GM19240 (cell line): ENCODE data around the gene C4orf54.

Experiments used
- DNase-seq: peaks from one replicate; pipeline ENCODE4 v3.0.0; 2011; ENCODE audit warnings: low spot score; ENCODE audit not compliant: insufficient read length

C4orf54 gene

DNA sequence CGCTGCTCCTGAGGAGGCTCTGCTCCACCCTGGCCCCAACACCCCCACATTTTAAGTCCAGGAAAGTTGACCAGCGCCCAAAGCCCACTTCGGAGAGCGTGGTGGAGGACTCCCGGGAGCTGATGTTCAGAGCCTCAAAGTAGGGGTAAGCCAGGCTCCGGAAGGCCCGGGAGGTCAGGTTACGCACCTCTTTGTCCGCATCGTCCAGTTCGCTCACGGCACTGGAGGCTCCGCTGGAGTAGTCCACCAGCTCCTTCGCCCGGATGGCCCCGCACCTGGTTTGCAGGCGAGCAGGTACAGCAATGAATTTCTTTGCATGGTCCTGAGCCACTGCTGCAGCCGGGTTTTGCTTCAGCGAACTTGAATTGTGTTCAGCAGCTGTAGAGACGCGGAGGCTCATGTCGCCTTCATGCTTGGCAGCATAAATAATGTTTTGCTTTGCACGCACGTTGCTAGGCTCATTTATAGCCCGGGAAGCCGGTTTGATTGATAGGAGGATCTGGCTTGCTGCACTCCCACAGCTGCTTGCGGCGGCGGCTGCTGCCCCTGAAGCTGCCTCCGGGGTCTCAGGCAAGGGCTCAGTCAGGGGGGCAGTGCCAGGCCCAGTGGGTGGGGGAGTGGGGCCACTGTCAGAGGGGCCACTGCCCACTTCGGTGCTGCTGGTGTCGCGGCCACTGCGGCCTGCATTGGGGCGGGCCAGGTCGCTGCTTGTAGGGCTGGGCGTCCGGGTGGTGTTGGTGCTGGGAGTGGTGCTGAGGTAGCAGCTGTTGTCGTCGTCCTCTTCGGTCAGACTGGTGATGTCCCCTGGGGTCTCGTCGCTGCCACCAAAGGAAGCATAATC is 4.8 kb downstream of the C4orf54 start:
- no peak for DNase-seq

DNA sequence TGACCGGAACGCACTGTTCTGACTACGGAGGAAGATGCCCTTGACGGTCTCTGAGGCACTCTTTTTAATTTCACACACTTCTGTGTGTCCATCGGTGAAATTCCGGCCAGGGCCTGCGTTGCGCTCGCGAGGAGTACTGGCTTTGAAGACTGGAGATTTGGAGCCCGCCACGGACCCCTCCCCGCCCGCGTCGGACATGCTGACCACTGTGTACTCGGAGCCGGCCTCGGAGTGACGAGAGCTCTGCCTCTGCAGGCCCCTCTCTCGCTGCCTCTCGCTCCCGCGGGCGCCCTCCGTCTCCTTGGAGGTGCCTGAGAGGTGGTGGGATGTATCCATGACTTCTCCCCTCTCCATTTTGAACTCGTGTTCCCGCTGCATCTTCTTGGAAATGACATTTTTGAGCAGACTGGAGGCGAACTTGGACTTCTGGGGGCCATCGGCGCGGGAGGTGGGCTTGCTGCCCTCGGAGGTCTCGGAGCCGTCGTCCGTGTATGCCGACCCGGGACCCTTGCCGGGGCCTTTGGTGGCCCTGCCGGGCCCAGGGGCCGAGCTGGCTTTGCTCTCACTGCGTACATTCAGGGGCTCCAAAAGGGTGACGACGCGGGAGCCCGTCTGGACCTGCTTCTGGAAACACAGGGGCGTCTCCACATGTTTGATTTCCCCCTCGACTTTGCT is 5.7 kb downstream of the C4orf54 start:
- DNase-seq = no peak

DNA sequence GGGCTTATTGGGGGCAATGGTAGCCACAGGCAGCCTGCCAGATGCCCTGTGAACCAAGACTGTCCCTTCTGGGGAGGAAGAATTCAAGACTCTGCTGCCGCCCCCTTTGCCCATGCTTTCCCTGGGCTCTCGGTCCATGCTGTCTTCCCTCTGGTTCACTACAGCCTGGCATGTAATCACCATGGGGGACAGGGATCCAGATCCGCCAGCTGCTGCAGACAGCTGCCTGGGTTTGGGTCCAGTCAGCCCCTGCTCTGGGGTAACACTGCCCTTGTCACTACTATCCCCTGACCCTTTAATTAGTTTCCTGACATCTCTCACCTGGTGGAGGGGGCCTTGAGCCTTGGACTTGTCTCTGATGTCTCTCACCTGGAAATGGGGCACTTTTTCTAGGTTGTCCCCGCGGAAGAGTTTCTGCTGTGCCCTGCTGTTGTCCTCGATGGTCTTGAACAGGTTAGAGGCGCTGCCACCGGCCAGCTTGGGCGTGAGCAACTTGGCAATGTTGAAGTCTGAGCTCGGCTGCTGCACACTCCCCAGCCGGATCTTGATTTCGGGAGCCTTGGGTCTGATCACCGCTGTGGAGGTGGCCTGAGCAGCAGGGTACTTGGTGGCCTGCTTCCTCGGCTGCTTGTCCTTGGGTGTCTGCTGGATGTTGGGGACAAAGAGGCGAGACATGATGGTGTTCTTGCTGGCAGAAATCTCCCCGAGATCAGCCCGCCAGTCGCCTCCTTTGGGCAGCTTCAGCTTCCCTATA is 6.4 kb downstream of the C4orf54 start:
- DNase-seq = no peak

DNA sequence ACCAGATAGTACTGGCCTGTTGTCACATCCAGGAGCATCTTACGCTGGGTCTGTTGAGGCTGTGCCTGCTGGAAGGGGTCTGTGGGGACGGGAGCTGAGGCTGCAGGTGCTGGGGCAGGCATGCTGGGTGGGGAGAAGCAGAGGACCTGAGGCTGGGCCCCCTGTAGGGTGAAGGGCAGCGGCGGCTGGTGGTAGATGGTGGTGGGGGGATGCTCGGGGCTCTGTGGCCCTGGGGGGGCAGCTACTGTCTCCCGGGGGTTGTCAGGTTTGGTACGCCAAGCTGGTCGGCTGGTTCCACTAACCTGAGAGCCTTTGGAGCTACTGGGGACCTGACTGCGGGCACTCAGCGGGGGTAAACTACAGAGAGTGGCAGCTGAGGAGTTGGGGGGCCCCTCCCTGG is 7.8 kb downstream of the C4orf54 start:
- no peak for DNase-seq

DNA sequence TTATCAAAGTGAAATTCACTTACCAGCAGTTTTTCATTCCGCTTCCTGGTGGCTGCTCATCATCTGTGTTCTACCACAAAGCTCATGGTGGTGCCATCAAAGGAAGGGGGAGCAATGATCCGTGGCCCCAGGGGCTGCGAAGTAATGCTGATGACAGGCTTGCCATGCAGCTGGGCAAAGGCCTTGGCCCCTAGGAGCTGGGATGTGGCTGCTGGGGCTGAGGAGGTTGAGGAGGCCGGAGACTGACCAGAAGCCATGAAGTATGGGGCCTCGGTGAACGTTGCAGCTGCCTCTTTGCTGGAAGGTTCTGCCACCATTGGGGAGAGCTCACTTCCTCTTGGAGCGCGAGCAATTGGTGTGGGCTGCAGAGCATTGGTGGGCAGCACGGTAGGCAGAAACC is 8.4 kb downstream of the C4orf54 start:
- no peak for DNase-seq

DNA sequence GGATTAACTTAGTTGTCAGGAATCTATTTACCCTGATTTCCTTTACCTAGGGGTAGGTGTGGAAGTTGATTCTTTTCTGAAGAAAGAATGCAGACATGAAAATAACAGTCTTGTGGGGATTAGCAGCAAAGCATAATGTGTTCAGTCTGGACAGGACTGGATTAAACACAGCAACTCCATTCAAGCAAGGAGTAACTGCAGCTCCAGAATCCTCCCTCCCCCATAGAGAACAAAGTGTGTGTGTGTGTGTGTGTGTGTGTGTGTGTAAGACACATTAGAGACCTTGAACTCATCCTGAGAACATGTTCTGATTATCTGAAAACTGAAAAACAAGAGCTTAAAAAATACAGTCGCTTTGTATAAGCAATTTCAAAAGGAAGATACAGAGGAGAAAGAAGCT is 9.3 kb downstream of the C4orf54 start:
- no peak for DNase-seq

DNA sequence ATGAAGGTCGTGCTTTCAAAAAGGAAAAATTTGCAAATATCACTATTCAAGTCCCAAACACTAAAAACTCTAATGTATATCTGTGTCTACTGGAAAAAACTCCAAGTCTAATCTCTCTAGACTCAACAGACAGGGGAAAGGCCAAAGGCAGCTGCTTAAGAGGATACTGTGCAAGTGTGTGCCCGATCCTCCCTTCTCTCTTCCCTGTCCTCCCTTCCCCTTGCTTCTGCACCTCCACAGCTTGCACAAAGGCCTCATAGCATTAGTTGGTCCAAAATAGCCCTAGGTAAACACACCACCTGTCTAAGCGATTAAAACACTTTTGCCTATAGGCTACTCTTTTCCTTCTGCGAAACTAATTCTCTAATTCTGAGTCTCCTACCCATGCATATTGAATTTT is 10.6 kb downstream of the C4orf54 start:
- no peak for DNase-seq

DNA sequence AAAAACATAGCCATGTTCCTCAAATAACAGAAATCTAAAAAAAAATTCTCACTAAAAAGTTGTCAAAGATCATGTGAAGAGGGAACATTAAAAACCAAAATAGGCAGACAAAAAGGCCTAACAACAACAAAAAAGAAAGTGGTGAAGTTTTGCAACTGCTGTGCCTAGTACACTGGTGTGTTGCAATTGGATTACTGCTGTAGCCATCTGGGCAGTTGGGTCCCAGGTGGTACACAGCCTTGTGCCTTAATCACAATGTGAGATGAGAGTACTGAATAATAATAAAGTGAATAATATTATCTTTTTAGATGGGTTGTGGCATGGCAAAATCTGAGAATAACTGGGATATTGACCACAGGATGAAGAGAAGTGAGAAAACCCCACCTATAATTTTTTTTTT is 12.0 kb downstream of the C4orf54 start:
- no peak for DNase-seq

DNA sequence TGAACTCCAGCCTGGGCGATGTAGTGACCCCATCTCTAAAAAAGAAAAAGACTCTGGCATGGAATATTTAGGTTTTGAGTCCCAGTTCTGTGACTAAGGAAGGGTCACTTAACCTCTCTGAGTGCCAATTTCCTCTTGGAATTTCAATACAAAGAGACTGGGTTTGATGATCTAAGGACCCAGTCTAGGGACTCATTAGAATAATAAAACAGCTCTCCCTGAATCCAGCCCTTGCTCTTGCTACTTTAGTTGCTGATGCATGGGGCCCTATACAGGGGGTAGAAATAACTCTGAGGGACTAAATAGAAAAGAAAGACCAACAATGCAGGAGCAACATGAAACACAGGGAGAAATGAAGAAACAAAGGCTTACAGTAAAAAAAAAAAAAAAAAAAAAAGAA is 12.6 kb downstream of the C4orf54 start:
- DNase-seq = no peak

DNA sequence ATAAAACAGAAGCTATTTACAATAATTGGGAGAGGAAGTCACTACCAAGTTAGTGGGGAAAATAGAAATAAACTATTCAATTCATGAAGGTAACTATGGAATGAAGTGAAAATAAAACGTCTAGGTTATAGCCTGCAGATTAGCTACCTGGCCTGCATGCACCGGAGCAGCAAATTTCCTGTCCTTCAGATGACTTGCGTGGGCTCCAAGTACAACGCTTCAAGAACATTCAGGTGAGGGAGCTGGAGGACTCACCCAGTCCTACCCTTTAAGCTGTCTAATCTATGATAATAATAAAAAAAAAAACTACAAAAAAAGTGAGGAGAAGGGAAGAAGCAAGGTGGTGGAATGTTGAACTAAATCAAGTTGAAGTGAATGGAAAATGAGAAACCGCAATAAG is 13.2 kb downstream of the C4orf54 start:
- no peak for DNase-seq

DNA sequence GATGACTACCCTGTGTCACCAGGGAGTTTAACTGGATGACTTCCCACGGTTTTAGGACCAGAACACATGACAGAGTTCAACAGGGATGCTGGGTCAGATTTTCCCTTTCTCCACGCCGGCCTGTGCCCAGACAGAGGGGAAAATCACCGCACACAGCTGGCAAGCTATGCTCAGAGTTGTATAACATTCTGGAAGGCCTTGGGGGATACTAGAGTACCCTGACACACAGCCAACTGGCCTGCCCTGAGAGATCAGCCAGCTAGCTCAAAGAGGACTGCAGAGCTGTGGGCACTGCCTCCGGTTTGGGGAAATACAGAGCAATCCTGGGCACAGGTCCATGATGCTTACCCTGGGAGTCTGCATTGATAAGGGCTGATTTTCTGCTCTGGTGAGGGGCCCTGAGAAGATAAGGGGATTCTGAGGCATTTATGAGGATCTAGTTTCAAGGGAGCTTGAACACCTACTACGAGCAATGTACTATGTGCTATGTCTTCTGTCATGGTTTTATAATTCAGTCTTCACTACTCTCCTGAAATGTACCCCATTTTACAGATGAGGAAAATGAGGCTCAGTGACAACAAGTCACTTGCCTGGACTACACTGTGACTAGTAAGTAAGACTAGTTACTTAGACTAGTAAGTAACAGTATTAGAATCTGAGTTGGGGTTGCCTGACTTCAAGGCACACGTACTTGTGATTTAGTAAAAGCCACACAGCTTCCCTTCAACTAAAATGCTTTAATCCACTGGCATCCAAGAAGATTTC is 14.7 kb downstream of the C4orf54 start:
- DNase-seq = no peak

DNA sequence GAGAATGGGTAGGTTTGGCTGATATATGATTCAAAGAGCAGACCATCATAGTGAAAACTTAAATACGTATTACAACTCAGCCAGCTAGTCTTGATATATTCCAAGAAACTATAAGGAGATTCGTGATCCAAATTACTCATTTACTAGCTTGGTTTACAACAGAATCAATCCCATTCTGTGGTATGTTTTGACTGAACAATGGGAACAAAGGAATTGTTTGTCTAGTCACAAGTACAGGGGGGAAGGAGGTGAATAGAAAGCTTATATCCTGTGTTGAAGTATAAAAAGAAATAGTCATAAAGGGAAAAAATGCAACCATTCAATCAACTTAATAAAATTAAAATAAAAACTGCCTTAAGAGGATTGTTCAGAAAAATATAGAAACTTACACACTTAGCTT is 17.0 kb downstream of the C4orf54 start:
- no peak for DNase-seq

DNA sequence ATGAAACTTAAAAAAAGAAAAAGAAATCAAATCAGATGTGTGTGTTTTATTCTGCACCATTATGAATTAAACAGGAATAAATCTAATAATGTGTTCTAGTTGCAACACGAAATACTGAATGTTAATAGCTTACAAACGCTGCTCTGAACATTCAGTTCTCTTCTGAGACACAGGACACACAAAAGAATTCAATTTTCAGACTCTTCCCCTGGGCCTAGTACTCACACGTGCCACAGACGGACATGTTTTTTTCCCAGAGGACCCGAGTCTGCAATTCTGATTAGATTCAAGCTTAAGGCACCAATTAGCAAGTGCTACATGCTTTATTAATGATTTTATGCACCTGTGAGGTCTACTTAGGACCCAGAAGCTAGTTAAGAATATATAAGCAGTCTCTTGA is 20.5 kb downstream of the C4orf54 start:
- no peak for DNase-seq

DNA sequence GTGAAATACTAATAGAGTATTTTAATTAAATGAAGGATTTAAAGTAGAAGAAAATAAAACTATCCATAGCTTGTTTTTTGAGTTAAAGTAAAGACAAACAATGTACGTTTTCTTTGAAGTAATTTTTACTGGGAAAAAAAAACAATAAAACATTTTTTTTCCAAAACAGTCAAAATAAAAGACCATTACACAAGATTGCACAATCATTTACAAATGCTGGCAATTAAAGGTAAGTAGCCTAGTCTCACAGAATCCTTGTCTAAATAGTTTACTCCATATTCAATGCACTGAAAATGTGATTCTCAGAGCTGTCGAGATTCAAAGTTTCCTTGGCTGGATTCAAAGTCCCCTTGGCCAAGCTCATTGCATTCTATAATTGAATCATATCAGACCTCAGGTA is 21.2 kb downstream of the C4orf54 start:
- DNase-seq = no peak

DNA sequence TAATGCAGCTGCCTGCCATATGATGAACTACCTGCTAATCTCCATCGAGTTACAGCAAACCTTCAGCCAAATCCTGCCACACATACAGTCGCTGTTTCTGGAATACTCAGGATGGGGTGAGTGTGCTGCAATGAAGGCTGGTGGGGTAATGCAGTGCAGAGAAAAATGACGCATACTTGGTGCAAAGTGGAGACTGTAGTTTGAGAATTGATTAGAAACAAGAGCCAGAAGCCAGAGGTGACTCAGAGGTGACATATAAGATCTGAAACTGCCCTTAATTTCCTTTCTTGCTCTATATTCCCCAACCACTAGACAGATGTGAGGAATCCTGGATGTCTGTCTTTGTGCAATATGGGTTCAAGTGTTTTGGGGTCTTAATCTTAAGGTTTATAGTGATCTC is 22.0 kb downstream of the C4orf54 start:
- no peak for DNase-seq

DNA sequence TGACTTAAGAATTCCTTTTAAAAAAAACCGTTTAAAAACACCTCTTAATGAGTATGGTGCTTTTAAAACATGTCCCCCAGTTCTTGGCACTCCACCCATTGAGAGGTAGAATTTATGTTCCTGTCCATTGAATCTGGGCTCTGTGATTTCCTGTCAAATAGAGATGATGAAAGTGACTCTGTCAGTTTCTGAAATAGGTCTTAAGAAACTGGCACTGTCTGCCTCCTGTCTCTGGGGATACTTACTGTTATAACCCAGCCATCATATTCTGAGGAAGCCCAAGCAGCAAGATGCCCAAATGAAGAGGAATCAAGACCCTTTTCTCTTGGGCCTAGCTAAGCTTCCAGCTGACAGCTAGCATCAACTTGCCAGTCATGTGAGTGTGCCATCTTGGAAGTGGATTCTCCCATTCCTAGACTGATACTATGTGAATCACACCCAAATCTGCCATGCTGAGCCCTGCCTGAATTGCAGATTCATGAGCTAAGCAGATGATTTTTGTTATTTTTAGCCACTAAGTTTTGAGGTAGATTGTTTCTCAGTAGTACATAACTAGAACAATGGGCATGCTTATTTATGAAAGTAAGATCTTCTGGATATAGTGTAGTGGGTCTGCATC is 22.8 kb downstream of the C4orf54 start:
- DNase-seq = no peak

DNA sequence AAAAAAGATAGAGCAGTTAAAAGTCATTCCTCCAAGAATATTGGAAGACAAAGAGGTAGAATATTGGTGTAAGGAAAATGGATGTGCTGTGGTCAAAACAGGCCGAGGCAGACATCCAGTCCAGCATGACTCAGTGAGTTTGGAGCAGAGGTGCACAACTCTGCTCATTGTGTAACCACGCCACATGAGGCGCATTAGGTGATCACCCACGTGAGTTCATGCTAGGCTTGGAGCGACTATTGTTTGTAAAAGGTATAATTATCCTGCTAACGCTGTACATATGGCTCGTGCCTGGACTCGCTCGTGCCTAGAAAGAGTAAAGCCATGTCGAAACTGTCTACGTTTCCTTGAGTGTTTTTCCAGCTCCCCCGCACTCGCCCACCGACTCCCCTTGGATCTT is 23.9 kb downstream of the C4orf54 start:
- no peak for DNase-seq

DNA sequence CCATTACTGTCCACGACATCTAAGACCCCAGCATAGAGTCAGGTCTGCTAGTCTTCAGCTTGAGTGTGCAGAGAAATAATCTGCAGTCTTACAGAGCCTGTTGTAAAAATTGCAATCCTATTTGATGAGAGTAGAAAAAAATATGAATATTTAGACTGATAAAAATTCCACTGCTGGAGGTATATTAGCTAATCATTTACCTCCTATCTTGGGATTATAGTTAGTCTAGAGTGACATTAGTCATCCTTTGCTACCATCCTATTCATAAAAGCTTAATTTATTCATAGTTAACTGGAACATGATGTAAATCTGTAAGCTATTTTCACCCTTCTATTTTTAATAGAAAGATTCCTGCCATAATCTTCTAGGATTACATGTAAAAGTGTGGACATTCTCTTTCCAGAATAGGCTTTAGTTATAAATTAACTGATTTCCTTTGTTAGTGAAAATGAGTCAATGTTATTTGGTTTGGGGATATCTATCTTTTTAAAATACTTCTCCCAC is 26.7 kb downstream of the C4orf54 start:
- DNase-seq = no peak

DNA sequence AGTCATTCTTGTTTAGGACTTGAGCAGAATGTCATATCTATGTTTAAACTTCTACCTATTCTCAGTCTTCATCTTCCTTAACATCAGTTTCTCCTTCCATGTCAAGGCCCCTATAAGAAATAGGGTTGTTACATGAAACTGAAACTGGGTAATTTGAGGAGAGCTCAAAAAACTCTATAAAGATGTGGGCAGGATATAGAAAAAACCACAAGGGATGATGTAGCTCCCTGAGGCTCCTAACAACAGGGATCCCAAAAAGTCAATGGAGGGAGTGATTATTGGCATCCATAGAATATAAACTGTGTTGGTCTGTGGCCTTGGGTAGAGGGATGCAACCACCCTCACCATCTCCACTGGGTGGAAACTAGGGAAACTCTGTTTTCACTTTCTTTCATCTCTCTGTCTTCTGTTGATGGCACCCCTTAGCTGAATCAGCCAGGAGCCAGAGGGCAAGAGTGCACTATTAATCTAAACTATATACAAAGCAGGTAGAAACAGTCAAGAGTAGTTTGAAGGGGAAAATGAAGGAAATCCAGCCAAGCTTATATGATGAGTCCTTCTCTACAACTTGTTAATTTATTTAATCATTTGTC is 27.6 kb downstream of the C4orf54 start:
- DNase-seq = no peak

DNA sequence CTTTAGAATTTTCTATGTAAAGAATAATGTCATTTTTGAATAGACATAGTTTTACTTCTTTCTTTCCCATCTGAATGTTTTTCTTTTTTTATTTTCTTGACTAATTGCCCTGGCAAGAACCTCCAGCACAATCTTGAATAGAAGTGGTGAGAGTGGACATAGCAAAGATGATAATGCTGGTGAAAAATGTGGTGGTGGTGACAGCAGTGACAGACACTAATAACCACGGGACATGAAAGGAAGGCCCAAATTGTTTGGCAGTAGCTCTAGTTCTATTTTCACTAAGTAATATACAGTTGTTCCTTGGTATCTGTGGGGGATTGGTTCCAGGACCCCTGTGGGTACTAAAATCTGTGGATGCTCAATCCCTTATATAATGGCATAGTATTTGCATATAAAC is 29.6 kb downstream of the C4orf54 start:
- DNase-seq = no peak

DNA sequence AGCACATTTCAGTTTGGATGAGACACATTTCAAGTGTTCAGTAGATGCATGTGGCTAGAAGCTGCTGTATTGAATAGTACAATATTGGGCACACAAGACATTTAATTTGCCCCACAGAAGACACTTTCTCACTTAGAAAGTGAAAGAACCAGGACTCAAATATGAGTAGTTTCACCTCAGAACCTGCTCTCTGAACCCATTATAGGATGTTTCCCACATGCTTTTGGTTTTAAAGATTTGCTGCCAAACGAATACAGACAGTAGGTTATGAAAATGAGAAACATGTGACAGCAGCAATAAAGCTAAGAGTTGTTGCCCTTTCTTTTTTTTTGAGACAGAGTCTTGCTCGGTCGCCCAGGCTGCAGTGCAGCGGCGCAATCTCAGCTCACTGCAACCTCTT is 32.3 kb downstream of the C4orf54 start:
- DNase-seq = no peak
